HepG2 (cell line): ENCODE measurements around the gene ARID5B.

ENCODE experiments used
- AHR ChIP-seq: IDR thresholded peaks from 2 replicates; pipeline ENCODE4 v1.6.1; 2018; ENCODE audit warnings: missing genetic modification reagents, missing compliant biosample characterization
- CTCF ChIP-seq: sonication (generic); formaldehyde crosslinking; IDR thresholded peaks from 2 replicates; pipeline ENCODE4 v1.5.0; 2020; ENCODE audit warnings: mild to moderate bottlenecking, missing genetic modification reagents, moderate library complexity
- ETV5 ChIP-seq: IDR thresholded peaks from 2 replicates; pipeline ENCODE4 v1.6.1; 2018; ENCODE audit warnings: missing biosample characterization, missing genetic modification reagents, inconsistent platforms, borderline replicate concordance
- EZH2 ChIP-seq: conservative IDR thresholded peaks from 2 replicates; pipeline ENCODE4 v1.6.1; 2012; ENCODE audit warnings: mild to moderate bottlenecking, low read depth, low read length, moderate library complexity
- HNF1A ChIP-seq, 2 experiments: sonication (generic) in 1 of 2; formaldehyde crosslinking in 1 of 2; IDR thresholded peaks; 2 replicates each; pipeline versions ENCODE4 v1.4.0 to v1.6.1; 2016 to 2020; ENCODE audit warnings: borderline replicate concordance in 1 of 2, low read depth in 1 of 2, mild to moderate bottlenecking in 1 of 2, missing genetic modification reagents in 1 of 2
- NFE2L1 ChIP-seq: sonication (generic); formaldehyde crosslinking; IDR thresholded peaks from 2 replicates; pipeline ENCODE4 v1.4.0; 2020; ENCODE audit warnings: missing genetic modification reagents, mild to moderate bottlenecking, borderline replicate concordance
- POLR2A ChIP-seq, 2 experiments: IDR thresholded peaks; 2 replicates each; pipeline ENCODE4 v1.6.1; 2011; ENCODE audit warnings: low read depth in 2 of 2, low read length in 2 of 2, mild to moderate bottlenecking in 1 of 2, moderate library complexity in 1 of 2; ENCODE audit not compliant: insufficient read depth in 1 of 2
- TBP ChIP-seq: sonication (generic); formaldehyde crosslinking; IDR thresholded peaks from 2 replicates; pipeline ENCODE4 v1.5.0; 2020; ENCODE audit warnings: missing genetic modification reagents
- ZNF17 ChIP-seq: sonication (generic); formaldehyde crosslinking; IDR thresholded peaks from 2 replicates; pipeline ENCODE4 v1.5.0; 2020; ENCODE audit warnings: mild to moderate bottlenecking, missing genetic modification reagents

GRCh38 chr10:62039954-62040353 lies 138.5 kb downstream of the ARID5B start:
- TF ChIP-seq NFE2L1 (CRISPR knock-in tag): no peak
- TF ChIP-seq TBP: no peak
- TF ChIP-seq CTCF: no peak
- TF ChIP-seq AHR: no peak
- no peak for TF ChIP-seq ETV5 (CRISPR knock-in tag)
- no peak for TF ChIP-seq ZNF17 (CRISPR knock-in tag)
- no peak for TF ChIP-seq EZH2
- no peak for TF ChIP-seq POLR2A (IDR thresholded peaks at IDR 0.05; ENCODE audit: insufficient read depth in 1 of 2, low read depth in 2 of 2, low read length in 2 of 2)
- TF ChIP-seq HNF1A (IDR thresholded peaks at IDR 0.05; ENCODE audit: low read depth): no peak
- no peak for TF ChIP-seq HNF1A (CRISPR knock-in tag; IDR thresholded peaks at IDR 0.05; ENCODE audit: borderline replicate concordance)
